Measurements from ENCODE around the gene MAP4K4.

The MAP4K4 gene

DNA sequence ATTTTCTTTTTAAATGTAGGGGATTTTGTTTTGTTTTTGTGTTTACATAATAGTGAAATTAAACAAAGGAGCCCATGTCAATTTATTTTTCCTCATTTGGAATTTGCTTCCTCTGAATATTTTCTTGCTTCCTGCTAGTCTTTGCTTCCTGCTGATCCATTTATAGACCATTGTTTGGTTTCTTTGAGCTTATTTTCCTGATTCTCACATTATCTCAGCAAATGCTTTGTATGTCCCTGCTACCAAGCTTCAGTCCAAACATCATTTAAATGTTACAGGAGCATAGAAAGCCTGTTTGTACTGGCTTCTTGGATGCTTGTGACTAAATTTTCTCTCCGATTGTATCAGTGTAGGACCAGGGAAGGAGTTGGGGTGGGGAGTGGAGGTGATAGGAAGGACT is 166.9 kb downstream of the MAP4K4 start:
- DNase-seq (ENCODE audit: low read depth in 2 of 2), result no peak

DNA sequence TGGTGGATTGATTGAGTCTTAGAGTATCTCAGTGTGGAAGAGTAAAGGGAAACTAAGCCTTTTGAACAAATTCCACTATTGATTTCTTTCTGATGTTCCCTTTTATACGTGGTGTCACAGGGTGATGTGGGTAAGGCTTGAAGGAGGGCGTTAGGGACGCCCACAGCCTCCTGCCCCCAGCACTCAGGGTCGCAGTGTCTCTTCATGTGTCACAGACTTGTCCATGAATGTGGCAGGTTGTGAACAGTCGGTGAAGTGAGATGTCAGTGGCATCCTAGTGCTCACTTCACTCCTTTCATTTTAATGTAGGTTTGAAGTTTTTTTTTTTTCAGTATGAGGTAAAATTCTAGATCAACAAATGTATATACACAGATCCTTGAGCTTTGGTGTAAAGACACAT is 171.0 kb downstream of the MAP4K4 start:
- no peak for DNase-seq (ENCODE audit: low read depth in 2 of 2)

DNA sequence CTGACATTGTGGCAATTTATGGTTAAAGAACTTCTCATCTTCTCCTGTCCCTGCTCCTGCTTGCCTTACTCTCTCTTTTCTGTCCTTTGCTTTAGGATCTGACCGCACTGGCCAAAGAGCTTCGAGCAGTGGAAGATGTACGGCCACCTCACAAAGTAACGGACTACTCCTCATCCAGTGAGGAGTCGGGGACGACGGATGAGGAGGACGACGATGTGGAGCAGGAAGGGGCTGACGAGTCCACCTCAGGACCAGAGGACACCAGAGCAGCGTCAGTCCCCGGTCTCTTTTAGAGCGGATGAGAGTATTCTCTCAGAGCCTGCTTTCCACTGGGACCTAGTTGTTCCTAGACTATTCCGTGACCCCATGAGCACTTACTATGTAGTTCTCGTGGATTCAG is 172.0 kb downstream of the MAP4K4 start:
- DNase-seq (ENCODE audit: low read depth in 2 of 2), result no peak

DNA sequence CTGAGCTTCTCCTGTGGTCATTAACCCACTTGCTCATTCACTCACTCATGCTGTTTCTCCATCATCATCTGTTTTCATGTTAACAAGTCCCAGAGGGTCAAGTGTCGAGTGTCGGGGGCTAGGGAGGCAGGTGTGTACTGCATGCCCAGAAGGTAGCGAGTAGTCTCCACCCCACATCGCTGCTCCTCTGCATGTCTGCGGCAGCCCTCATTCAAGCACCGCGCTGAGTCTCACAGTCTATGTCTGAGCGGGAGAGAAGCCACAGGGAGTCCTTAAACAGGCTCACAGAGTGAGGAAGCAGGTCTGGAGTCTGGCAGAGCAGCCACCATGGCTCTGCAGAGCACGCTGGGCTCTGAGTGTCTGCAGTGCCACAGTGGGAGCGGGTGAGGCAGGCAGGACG is 172.9 kb downstream of the MAP4K4 start:
- no peak for DNase-seq (ENCODE audit: low read depth in 2 of 2)

DNA sequence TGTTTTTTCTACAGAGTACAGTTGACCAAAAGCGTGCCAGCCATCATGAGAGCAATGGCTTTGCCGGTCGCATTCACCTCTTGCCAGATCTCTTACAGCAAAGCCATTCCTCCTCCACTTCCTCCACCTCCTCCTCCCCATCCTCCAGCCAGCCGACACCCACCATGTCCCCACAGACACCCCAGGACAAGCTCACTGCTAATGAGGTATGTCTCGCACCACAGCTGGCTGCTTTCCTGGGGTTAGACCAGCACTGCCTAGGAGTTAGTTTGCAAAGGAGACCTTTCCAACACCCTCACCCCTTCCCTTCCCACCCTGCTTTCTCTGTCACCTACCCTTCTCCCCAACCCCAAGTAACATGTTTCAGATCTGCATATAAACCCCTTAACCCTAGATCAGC is 174.0 kb downstream of the MAP4K4 start:
- no peak for DNase-seq (ENCODE audit: low read depth in 2 of 2)

DNA sequence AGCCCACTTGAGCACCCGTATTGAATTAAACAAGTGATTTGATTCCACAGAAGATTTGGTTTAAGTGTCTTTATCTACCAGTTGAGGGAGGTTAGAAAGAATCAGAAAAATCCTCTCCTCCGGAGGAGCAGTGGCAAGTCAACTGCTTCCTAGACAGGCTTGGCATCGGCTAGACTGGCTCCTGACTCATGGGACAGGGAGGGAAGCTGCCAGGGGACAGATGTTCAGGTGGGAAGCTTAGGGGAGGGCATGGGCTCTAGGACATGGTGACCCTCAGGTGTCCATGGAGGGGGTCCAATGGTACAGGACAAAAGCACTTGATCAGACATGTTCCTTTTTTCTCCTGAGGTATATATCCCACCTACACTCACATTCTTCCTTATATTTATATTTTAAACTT is 175.0 kb downstream of the MAP4K4 start:
- no peak for DNase-seq (ENCODE audit: low read depth in 2 of 2)

DNA sequence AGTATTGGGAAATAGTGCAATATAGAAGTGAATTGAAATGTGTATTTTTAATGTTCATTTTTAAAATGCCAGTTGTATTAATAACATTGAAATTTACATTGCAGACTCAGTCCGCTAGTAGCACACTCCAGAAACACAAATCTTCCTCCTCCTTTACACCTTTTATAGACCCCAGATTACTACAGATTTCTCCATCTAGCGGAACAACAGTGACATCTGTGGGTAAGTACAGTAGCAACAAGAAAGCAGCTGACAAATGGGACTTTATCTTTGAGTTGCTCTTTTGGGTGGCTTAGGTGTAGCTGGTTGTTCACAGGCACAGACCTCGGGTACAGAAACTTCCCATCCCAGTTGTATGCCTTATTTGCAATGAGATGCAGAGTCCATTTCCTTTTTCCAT is 176.0 kb downstream of the MAP4K4 start:
- DNase-seq (ENCODE audit: low read depth in 2 of 2), result no peak

DNA sequence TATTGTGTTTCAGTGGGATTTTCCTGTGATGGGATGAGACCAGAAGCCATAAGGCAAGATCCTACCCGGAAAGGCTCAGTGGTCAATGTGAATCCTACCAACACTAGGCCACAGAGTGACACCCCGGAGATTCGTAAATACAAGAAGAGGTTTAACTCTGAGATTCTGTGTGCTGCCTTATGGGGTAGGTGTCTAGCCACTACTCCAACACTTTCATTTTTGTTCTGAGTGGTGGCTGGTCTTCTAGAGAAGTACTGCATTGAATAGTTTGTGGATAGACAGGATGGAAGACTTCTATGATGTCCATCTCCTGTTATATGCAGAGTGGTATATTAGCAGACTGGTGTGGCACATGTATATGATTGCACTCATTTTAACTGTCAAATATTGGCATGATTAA is 176.6 kb downstream of the MAP4K4 start:
- no peak for DNase-seq (ENCODE audit: low read depth in 2 of 2)

DNA sequence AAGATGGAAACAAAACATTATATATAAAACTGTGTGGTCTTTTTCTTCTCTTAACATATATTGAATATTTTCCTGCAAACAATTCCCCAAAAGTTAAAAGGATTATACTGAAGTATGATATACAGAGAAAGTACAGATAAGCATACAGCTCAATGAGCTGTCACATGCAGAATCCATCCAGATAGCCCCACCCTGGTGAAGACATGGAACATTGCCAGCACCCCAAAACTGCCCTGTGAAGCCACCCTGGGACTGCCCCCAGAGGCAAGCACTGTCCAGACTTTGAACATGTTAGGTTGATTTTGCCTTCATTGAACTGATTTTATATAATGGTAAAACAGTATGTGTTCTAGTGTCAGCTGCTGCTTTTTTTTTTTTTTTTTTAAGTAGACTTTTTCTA is 182.0 kb downstream of the MAP4K4 start:
- DNase-seq (ENCODE audit: low read depth in 2 of 2), result no peak

DNA sequence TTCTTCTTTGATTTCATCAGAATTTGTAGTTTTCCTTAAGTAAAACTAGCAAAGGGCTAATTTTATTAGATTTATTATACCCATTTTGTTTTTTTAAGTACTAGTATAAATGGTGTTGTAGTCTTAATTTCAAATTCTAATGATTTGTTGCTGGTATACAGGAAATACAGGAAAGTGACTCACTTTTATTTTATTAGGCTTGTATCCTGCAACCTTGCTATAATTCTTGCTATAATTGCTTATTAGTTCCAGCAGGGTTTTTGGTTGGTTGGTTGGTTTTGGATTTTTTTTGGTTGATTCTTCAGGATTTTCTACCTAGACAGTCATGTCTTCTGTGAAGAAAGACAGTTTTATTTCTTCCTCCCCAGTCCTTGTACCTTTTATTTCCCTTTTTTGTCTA is 183.6 kb downstream of the MAP4K4 start:
- DNase-seq (ENCODE audit: low read depth in 2 of 2), result no peak

DNA sequence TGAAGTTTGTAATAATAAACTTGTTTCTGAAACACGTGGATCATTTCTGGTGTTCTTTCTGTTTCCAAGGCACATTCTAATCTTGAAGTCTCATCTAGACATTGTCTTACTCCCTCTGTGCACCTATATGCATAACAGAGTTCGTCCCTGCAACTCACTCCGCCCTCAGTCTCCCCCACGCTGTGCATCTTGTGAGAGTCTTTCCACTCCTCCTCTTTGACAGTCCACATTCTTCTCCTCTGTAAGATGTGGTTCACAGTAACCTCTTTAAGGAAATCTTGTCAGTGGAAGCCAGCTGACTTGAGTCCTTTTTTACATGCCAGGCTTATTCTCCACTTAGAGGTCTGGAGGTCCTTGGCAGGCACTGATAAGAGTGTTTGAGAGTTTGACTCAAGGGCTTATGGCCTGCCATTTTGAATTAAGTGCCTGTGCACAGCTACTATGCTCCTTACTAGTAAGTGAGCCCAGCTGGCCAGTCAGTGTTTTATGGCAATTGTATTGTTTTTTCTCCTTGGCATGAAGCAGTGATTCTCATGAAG is 185.3 kb downstream of the MAP4K4 start:
- DNase-seq (ENCODE audit: low read depth in 2 of 2), result no peak

DNA sequence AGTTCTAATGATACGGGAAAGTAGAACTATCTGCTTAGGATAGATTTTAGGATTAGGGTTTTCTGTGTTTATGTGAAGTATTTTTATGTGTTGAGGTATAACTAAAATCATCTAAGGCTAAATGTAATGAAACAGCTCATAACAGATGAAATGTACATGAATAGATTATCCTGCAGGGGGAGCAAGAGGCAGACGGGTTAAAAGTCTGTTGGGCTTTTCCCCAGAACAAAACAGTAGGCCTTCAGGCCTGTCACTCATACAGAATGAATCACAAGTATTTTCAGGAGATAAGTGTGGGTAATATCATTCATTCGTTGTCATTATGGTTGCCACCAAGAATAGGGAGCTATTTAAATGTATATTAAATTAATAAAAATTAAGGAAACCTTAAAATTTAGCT is 186.4 kb downstream of the MAP4K4 start:
- peak in 1 of 2 donors; percentile 22 for DNase-seq (ENCODE audit: low read depth in 2 of 2)

DNA sequence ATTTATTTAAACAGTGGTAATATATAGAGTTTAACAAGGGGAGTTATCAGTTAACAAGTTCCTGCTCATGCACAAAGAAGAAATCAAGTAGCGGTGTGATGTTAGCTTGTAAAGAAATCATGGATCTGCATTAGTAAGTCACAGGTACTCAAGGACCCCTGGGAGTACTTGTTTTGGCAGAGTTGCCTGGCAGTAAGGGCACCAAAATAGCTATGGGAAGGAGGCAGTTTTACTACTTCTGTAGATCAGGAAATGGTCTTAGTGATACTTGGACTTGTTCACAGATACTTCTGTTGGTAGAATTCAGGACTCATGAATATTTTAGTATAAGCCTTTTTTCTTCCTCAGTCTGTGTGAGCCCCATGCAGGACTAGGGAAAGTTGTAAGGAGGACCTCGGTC is 186.9 kb downstream of the MAP4K4 start:
- DNase-seq (ENCODE audit: low read depth in 2 of 2), result no peak

DNA sequence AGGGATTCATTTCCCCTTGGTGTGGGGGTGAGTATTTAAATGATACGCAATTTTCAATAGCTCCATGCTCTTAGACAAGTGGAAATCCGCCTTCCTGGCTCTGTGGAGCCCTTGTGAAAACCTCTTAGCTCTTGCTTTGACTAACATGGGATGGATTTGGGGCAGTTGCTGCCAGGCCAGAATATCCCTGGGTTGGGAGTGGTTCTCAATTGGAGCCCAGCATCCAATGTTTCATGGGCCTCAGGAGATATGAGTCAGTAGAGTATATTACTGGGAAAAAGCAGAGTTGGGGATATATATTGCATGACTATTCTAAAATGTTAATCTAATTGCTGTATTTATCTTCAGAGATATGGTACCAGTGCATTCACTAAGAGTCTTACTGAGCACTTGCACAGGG is 189.8 kb downstream of the MAP4K4 start:
- DNase-seq (ENCODE audit: low read depth in 2 of 2), result no peak

DNA sequence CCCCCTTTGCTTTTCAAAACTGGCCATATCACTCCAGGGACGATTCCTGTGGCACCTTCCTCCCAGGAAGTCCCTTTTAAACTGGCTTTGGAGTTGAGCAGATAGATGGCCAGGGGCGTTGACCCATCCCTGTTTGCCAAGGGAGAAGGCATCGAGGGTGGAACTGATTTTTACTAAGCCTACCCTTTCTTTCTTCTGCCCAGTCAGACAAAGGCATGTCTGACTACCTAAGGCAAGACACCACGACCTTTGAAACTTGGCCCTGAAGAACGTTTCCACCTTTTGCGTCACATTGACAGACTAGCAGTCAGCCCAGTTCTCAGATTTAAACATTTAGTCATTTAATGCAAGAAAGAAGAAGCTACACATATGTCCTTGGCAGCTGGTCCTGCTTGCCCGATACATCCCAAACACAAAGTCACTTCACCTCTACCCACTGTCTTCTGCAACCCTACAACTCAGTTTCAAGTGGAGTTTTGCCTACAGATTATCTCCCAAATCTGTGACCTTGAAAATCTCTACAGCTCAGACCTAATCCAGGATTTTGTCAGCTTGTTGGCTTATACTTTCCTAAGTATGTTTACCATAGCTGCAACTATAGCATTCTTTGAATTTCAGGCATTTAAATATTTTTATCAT is 192.1 kb downstream of the MAP4K4 start:
- no peak for DNase-seq (ENCODE audit: low read depth in 2 of 2)

DNA sequence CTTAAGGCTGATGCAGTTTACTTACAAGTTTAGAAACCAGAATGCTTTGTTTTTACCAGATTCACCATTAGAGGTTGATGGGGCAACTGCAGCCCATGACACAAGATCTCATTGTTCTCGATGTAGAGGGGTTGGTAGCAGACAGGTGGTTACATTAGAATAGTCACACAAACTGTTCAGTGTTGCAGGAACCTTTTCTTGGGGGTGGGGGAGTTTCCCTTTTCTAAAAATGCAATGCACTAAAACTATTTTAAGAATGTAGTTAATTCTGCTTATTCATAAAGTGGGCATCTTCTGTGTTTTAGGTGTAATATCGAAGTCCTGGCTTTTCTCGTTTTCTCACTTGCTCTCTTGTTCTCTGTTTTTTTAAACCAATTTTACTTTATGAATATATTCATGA is 194.9 kb downstream of the MAP4K4 start:
- DNase-seq (ENCODE audit: low read depth in 2 of 2), result no peak

DNA sequence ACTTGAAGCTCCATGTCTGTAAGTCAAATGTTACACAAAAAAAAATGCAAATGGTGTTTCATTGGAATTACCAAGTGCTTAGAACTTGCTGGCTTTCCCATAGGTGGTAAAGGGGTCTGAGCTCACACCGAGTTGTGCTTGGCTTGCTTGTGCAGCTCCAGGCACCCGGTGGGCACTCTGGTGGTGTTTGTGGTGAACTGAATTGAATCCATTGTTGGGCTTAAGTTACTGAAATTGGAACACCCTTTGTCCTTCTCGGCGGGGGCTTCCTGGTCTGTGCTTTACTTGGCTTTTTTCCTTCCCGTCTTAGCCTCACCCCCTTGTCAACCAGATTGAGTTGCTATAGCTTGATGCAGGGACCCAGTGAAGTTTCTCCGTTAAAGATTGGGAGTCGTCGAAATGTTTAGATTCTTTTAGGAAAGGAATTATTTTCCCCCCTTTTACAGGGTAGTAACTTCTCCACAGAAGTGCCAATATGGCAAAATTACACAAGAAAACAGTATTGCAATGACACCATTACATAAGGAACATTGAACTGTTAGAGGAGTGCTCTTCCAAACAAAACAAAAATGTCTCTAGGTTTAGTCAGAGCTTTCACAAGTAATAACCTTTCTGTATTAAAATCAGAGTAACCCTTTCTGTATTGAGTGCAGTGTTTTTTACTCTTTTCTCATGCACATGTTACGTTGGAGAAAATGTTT is 196.3 kb downstream of the MAP4K4 start:
- no peak for DNase-seq (ENCODE audit: low read depth in 2 of 2)

DNA sequence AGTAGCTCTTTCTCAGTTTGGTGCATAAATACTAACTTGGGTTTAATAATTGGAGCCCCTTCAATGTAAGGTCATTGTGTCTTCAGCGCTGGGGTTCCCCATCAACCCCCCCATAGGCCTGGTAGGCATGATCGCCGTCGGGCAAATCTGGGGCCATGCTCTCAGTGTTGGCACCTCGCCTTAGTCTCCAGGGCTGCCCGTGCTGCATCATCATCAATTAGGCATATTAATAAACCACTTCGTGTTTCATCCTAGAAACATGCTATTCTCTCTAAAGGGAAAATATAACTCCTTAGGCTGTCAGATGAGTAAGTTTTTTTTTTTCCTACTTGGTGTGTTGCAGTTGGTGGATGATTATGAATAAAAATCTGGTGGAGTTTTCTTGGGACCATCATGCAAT is 197.5 kb downstream of the MAP4K4 start:
- no peak for DNase-seq (ENCODE audit: low read depth in 2 of 2)

DNA sequence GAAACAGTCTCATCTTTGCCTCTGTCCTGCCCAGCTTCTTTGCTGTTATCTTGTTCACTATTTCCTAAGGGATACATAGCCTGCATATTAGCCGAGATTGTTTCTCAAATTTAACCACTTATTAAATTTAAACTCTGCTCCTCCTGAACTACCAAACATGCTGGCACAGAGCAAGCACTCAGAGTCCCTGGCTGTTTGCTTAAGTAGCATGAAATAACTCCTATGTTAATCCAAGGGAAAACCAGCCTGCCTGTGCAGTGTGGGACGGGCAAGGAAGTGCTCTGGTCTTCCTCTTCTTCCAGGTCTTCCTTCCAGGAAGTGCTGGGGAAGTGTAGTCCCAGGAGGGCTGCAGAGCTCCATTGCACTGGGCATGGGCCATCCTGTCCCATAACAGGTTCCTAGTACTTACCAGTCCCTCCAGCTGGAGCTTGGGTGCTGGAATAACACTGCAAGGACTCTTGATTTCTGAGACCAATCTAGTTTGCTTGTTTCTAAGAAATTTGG is 198.4 kb downstream of the MAP4K4 start:
- DNase-seq (ENCODE audit: low read depth in 2 of 2), result no peak

DNA sequence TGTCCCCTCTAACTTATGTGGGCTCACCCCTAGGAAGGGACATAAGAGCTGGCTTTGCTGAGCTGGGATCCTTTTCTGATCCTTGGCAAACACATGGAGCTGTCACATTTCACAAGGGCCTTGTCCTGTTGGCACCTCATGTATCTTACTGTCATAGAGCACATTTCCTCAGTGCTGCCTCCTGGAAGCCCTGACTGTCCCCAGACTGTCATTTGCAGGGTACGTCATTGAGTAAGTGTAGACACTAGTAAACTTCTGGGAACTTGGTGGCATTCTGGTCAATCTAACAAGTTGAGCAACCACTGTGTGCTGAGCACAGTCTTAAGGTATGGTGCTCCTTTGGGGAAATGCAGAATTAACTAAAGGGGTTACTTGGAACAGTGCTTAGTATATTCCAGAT is 199.8 kb downstream of the MAP4K4 start:
- DNase-seq (ENCODE audit: low read depth in 2 of 2), result no peak

DNA sequence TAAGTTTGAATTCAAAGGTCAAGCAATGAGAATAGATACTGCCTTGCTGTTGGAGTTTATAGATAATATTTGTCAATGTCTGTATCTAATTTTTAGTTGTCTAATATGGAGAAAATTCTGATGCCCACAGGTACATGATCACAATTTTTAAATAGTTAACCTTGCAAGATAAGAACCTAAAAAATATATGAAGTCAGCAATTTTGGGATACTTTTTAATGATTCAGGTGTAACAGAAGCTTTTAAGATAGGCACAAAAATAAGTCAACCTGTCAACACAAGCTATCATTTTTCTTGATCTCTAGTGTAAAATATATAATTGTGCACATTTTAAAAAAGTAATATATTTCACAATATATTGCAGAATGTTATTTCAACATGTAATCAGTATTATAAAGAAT is 201.8 kb downstream of the MAP4K4 start:
- no peak for DNase-seq (ENCODE audit: low read depth in 2 of 2)

DNA sequence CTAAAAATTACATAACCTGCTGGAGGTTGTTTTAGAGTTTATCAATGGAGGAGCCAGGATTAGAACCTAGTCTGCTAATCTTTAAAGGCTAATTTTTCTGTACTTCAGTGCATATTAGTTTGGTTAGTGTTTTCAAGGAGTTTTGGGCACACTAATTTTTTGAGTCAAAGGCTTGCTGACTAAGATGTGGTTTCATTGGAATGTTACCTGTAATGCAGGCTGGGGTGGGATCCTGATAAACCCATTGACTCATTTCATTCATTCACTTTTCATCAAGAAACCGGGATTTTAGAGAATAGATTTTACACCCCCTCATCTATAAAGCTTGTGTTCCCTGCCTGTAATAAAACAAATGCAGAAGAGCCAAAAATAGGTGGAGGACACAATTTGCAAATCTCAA is 202.4 kb downstream of the MAP4K4 start:
- DNase-seq (ENCODE audit: low read depth in 2 of 2), result no peak

DNA sequence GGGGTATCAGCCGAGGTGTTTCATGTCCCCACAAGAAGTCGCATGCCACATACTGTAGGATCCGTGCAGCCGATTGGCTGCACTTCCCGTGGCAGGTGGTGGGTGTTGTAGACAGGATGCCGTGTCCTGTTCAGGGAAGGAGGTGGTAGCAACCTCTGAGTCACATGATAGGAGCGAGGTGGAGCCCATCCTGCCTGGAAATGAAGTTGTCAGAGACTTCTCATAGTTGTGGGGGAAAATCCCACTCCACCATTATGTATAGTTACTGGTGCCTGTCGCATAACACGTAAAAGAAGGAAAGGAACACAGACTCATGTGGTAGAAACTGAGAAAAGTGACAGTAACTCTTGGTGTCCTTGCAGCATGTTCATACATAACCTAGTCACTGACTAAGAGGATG is 202.9 kb downstream of the MAP4K4 start:
- DNase-seq (ENCODE audit: low read depth in 2 of 2), result peak; percentile 61 to 64
